Ovary (tissue), 3 donors: ENCODE data around the gene XPNPEP1.

Source experiments
- CTCF ChIP-seq, 3 donors: fragments of 450-650 bp in 2 of 3; fragments of 200-600 bp in 1 of 3; IDR thresholded peaks; one replicate each; pipeline versions ENCODE4 v1.5.1 to v1.8.0; 2016 to 2022; ENCODE audit warnings: antibody characterized with exemption in 3 of 3, mild to moderate bottlenecking in 1 of 3
- POLR2A ChIP-seq: fragments of 450-650 bp; IDR thresholded peaks from one replicate; pipeline ENCODE4 v1.6.1; 2017; ENCODE audit warnings: antibody characterized with exemption, mild to moderate bottlenecking, moderate library complexity
- donor health status: DM: no; HTN: no; CAD: no.

GRCh38 chr10:109881769-109882057, 41.6 kb downstream of the XPNPEP1 start:
- TF ChIP-seq POLR2A (no peak), CTCF (IDR thresholded peaks at IDR 0.05) (no peak)
